Activated CD8-positive, alpha-beta memory T cell treated with anti-CD3 and anti-CD28 coated beads, Interleukin-2, amount 50 U/mL, for 1 hour (primary cell): ENCODE results near the gene MAPK9.

Experiments
- DNase-seq: peaks from one replicate; pipeline ENCODE4 v3.0.0-alpha.2; 2020; ENCODE audit errors: extremely low read depth

The MAPK9 gene

DNA sequence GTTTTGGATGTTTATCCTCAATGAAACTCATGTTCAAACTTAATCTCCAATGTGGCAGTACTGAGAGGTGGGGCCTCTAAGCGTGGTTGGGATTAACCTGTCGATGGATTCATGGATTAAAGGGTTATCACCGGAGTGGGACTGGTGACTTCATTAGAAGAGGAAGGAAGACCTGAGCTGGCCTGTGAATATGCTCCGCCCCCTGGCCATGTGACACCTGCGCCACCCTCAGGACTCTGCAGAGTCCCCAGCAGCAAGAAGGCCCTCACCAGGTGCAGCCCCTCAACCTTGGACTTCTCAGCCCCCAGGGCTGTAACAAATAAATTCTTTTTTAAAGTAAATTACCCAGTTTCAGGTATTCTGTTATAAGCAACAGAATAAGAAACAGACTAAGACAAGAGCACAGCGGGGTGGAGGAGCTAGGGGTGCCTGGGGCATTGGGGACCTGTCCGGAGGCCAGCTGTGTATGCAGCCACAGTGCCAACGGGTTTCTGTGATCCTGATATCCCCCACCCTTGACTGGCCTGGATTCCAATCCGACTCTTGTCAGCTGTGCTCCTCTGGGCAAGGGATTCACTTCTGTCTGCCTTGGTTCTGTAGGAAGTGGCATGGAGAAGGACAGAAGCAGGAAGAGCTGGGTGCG, 3.2 kb upstream of the MAPK9 start:
- no peak for DNase-seq

- DNase-seq, result no peak
Measured at GRCh38 chr5:180294411-180294810, 2.5 kb upstream of the MAPK9 start.

GRCh38 chr5:180291234-180291940, 496 bp downstream of the MAPK9 start:
- DNase-seq, result no peak

DNA sequence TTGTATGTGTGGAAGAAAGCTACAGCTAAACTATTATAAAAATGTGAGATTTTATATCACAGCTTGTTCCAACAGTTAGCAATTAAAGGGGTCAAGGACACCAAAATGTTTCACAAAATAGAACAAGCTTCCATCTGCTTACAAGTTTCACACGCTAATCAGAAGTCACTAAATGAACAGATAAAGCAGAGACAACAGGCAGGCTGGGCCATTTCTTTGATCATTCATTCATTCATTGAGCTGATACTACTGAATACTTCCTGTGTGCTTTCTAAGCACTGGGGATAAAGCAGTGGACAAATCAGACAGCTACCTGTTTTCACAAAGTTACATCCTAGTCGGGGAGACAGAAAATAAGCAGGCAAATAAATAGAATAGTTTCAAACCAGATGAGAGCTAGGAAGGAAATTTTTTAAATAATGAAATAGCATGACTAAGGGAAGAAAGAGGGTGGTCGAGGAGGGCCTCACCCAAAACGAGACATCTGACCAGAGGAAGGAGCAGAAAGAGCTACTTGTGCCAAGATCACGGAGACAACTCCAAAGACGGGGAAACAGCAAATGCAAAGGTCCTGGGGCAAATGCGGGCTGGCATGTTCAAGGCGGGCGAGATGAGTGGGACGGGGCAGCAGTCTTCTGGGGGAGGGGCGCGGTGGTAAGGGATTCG, 1.2 kb downstream of the MAPK9 start:
- no peak for DNase-seq

DNA sequence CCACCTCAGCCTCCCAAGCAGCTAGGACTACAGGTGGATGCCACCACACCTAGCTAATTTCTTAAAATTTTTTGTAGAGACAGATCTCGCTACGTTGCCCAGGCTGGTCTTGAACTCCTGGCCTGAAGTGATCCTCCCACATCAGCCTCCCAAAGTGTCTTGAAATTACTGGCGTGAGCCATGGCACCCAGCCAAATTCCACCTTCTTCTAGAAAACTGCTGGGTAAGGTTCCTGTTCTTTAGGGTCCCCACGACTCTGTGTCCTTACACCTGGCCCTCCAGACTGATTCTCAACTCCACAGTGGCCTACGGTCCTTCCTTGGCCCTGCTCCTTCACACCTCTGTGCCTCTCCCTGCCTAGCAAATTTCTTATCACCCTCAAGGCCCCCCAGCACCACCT, 1.9 kb downstream of the MAPK9 start:
- no peak for DNase-seq

GRCh38 chr5:180289433-180289832, 2.5 kb downstream of the MAPK9 start:
- no peak for DNase-seq

DNA sequence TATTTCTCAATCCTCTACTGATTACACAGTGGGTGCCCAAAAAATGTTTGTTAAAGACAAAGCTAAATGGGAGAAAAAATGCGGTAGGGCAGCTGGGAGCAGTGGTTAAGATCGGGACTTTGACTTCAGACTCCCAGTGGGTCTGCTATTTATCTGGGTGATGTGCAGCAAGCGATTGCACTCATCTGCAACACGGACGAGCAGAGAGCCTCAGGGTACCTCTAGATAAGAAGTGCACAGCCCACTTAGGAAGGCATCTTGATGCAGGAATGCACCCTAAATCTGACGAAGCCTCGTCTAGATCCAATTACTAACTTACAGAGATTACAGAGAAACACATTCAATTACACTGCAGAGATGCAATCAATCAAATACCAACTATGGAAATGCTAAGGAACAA, 4.0 kb downstream of the MAPK9 start:
- DNase-seq, result no peak

- DNase-seq, result no peak
Measured at GRCh38 chr5:180287404-180287803, 4.5 kb downstream of the MAPK9 start.

DNA sequence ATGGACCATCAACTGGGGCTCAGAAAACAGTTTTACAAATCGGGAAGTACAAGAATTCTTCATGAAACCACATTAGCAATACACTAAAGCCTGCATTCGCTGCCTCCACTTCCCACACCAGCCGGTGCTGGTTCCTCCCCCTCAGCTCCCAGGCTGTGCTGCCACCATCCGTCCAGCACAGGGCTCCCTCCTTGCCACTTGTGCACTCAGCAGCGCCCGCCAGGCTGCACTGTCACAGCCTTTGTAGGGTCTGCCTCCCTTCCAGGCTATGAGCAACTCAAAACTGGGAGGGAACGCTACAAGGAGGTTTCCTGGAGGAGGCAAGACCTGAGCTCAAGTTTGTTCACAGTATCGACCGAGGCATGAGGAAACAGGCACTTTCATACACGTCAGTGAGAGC, 7.7 kb downstream of the MAPK9 start:
- no peak for DNase-seq

GRCh38 chr5:180283026-180283615, 8.8 kb downstream of the MAPK9 start:
- DNase-seq, result no peak

- no peak for DNase-seq
Measured at GRCh38 chr5:180282281-180282680, 9.6 kb downstream of the MAPK9 start.

- DNase-seq, result no peak
Measured at GRCh38 chr5:180281706-180282105, 10.2 kb downstream of the MAPK9 start.

DNA sequence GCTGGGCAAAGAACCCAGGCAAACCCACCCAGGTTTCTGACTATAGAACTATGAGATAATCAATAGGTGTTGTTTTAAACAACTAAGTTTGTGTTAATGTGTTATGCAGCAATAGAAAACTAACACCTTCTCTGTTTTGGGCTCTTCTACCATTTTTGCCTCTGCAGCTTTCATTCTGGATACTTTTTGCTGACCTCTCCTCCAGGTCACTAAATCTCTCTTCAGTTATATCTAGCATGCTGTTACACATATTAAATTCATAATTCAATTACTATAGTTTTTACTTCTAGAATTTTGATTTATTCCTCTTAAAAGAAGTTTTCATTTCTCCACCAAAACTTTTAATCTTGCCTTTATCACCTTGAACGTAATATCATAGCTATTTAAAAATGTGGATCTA, 17.2 kb downstream of the MAPK9 start:
- no peak for DNase-seq

- no peak for DNase-seq
Measured at GRCh38 chr5:180271221-180271620, 20.7 kb downstream of the MAPK9 start.

- no peak for DNase-seq
Measured at GRCh38 chr5:180259260-180259611, 32.6 kb downstream of the MAPK9 start.

DNA sequence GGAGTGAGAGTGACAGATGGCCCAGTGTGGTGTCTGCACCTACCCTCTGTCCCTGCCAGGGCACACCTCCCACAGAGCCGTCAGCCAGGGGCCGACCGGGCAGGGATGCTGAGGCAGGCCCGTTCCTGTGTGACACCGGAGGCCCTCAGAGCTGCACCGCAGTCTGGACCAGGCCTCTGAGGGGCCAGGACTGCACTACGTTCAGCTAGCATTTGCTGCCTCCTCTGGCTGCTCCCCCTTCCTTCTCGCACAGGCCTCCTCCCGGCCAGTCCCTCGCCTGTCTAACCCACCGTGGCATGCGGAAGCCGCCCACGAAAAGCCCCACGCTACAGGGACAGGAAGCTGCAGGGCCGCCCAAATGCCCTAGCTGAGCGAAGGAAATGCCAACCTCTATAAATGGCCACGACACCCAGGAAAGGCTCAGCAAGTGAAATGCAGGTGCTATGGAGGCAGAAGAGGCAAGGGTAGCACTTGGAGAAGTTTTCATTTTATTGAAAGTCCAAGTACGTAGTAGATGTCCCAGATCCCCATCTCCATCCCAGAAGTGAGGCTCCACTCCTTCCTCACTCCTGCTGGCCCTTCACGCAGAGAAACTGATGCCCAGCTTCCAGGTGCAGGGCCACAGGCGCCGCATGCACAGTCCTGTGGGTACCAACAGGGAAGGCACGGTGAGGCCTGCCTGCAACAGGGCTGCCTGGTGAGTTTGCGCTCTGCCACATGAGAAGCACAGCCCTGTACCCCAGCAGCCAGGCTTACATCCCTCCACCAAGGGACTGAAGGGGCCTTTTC, 38.7 kb downstream of the MAPK9 start:
- no peak for DNase-seq

GRCh38 chr5:180251887-180252286, 40.0 kb downstream of the MAPK9 start:
- DNase-seq, result no peak

- no peak for DNase-seq
Measured at GRCh38 chr5:180251141-180251540, 40.7 kb downstream of the MAPK9 start.

DNA sequence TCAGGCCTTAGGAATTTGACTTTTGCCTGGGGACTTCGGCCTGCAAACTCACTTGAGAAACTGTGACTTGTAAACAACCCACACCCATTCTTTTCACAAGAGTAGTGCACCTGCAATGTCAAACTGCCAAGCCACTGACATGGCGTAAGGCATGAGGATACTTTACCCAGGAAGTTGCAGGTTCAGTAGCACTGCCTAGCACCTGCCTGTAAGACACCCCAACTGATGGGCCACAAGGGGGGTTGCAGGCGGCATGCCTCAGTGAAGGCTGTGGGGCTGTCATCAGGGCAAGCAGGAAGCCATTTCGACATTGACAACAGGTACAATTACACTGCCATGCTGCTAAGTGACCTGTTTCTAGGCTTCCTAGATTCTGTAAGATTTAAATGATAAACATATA, 41.6 kb downstream of the MAPK9 start:
- DNase-seq, result no peak

DNA sequence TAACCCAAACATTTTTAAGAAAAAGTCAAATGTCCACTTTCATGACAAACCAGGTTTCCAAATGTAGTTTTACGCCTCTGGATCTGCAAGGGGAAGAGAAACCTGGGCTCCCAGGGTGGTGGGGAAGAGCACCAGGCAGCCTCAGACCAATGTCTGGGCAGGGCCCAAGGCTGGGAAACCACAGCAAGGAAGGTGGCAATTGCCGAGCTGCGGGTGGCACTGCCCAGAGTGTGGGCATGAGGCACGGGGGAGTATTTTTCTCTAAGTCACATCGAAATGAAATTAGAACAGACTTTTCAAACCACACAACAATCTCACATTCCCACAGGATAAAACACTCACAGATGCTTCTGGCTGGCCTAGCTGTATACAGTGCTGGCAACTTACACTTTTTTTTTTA, 50.3 kb downstream of the MAPK9 start:
- no peak for DNase-seq

GRCh38 chr5:180238631-180239030, 53.3 kb downstream of the MAPK9 start:
- DNase-seq, result no peak

DNA sequence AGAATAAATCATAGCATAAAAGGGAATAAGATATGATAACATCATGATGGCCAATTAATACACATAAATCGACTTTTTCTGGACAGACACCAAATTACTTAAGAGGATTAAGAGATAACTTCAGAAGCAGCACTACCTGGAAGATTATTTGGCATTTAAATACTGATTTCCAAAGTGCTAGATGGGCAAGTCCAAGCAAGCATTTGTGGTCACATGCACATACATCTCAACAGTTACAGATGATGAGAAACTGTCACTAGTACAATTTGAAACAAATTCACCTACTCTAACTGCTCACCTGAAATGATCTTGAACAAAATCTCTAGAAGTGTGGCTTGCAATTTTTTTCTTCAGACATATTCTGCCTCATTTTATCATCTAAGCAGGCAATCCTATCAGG, 56.0 kb downstream of the MAPK9 start:
- DNase-seq, result no peak
